ENCODE data around the gene HSF5.

HSF5 gene

GRCh38 chr17:58383892-58384462 is 104.2 kb downstream of the HSF5 start:
- no peak for DNase-seq

GRCh38 chr17:58382872-58383242 is 105.4 kb downstream of the HSF5 start:
- no peak for DNase-seq

GRCh38 chr17:58382108-58382871 is 105.9 kb downstream of the HSF5 start:
- DNase-seq, result no peak

GRCh38 chr17:58381124-58382035 is 106.8 kb downstream of the HSF5 start:
- DNase-seq, result no peak

GRCh38 chr17:58380207-58381123 is 107.7 kb downstream of the HSF5 start:
- DNase-seq, result no peak

- DNase-seq, result no peak
These were observed 108.7 kb downstream of the HSF5 start for GRCh38 chr17:58379511-58379824.

- no peak for DNase-seq
These were observed 109.3 kb downstream of the HSF5 start for GRCh38 chr17:58378733-58379510.

- no peak for DNase-seq
These were observed 110.5 kb downstream of the HSF5 start for GRCh38 chr17:58377661-58378060.

GRCh38 chr17:58377093-58377601 is 111.1 kb downstream of the HSF5 start:
- no peak for DNase-seq

- no peak for DNase-seq
These were observed 111.7 kb downstream of the HSF5 start for GRCh38 chr17:58376472-58377000.

- no peak for DNase-seq
These were observed 112.4 kb downstream of the HSF5 start for GRCh38 chr17:58375811-58376210.

GRCh38 chr17:58375256-58375655 is 113.0 kb downstream of the HSF5 start:
- no peak for DNase-seq

GRCh38 chr17:58373923-58374322 is 114.3 kb downstream of the HSF5 start:
- DNase-seq, result no peak

GRCh38 chr17:58373003-58373402 is 115.2 kb downstream of the HSF5 start:
- no peak for DNase-seq

- DNase-seq, result no peak
These were observed 116.8 kb downstream of the HSF5 start for GRCh38 chr17:58371300-58371950.

GRCh38 chr17:58370716-58371115 is 117.5 kb downstream of the HSF5 start:
- no peak for DNase-seq

GRCh38 chr17:58370309-58370708 is 117.9 kb downstream of the HSF5 start:
- DNase-seq, result no peak
